CD4-positive, alpha-beta memory T cell (primary cell): ENCODE results near the gene MYOM1. TPM values are rescaled to one million over a fixed set of nuclear protein-coding genes. Genes with fewer than 3 reads are reported as not detected.

Source experiments
- CTCF ChIA-PET: fragments of 350-600 bp; sonication (Branson Sonifier 250); formaldehyde crosslinking; loops from one replicate; lab custom pipeline; 2021; ENCODE audit warnings: inconsistent platforms; ENCODE audit not compliant: partially characterized antibody; lab: Charles Lee
- POLR2A ChIA-PET: fragments of 350-600 bp; sonication (Branson Sonifier 250); formaldehyde crosslinking; loops from one replicate; lab custom pipeline; 2021; ENCODE audit not compliant: partially characterized antibody; lab: Charles Lee
- DNase-seq, 5 donors: peaks; one replicate each; pipeline versions ENCODE4 v3.0.0 to v3.0.0-alpha.2; 2020 to 2022; ENCODE audit warnings: mixed read lengths in 1 of 5
- H3K27ac ChIP-seq: one replicate; pipeline ENCODE4 v1.7.0; 2013; ENCODE audit warnings: low read depth, low read length
- H3K27me3 ChIP-seq: 2 replicates; pipeline ENCODE4 v1.7.0; 2013; ENCODE audit warnings: mild to moderate bottlenecking, low read length, moderate library complexity; ENCODE audit not compliant: insufficient read depth
- H3K36me3 ChIP-seq: 2 replicates; pipeline ENCODE4 v1.7.0; 2013; ENCODE audit warnings: mild to moderate bottlenecking, low read length, moderate library complexity; ENCODE audit not compliant: insufficient read depth
- H3K4me1 ChIP-seq: 2 replicates; pipeline ENCODE4 v1.7.0; 2013; ENCODE audit warnings: mild to moderate bottlenecking, low read length, moderate library complexity; ENCODE audit not compliant: insufficient read depth
- H3K4me3 ChIP-seq, 2 donors: one replicate each; pipeline ENCODE4 v1.7.0; 2013; ENCODE audit warnings: low read length in 2 of 2, mild to moderate bottlenecking in 1 of 2
- H3K9me3 ChIP-seq, 2 donors: one replicate each; pipeline ENCODE4 v1.7.0; 2013; ENCODE audit warnings: low read length in 2 of 2, control low read depth in 1 of 2; ENCODE audit not compliant: control insufficient read depth in 1 of 2
- H3K27ac Mint-ChIP-seq, 7 donors: one replicate each; pipeline ENCODE4 v1.8.0; 2020 to 2021; ENCODE audit warnings: mixed read lengths in 7 of 7, mild to moderate bottlenecking in 6 of 7, inconsistent platforms in 3 of 7, moderate library complexity in 3 of 7
- H3K27me3 Mint-ChIP-seq, 2 donors: one replicate each; pipeline ENCODE4 v1.8.0; 2020 to 2021; ENCODE audit warnings: mixed read lengths in 2 of 2
- H3K36me3 Mint-ChIP-seq, 2 donors: one replicate each; pipeline ENCODE4 v1.8.0; 2020 to 2021; ENCODE audit warnings: mixed read lengths in 2 of 2, inconsistent platforms in 1 of 2, mild to moderate bottlenecking in 1 of 2
- H3K4me1 Mint-ChIP-seq, 4 donors: one replicate each; pipeline ENCODE4 v1.8.0; 2020 to 2021; ENCODE audit warnings: mixed read lengths in 4 of 4, mild to moderate bottlenecking in 1 of 4
- H3K4me3 Mint-ChIP-seq, 8 donors: one replicate each; pipeline ENCODE4 v1.8.0; 2020 to 2021; ENCODE audit warnings: mixed read lengths in 8 of 8, mild to moderate bottlenecking in 7 of 8, moderate library complexity in 6 of 8, inconsistent platforms in 3 of 8
- H3K9me3 Mint-ChIP-seq, 8 donors: one replicate each; pipeline ENCODE4 v1.8.0; 2020 to 2021; ENCODE audit warnings: mixed read lengths in 8 of 8, mild to moderate bottlenecking in 5 of 8, inconsistent platforms in 3 of 8, moderate library complexity in 1 of 8
- intact Hi-C: fragments of 100-400 bp; cut with micrococcal nuclease; formaldehyde crosslinking; loops from one replicate; pipeline ENCODE4 v1.15.1; 2023
- polyA plus RNA-seq, 2 donors: library from polyadenylated mRNA; unstranded; fragments of 300-500 nt; fragmentation: Illumina TruSeq; gene quantifications; one replicate each; pipeline ENCODE4 v1.2.3, GENCODE V29; 2021
- total RNA-seq, 2 experiments: library from RNA; stranded (reverse); gene quantifications; one replicate each; pipeline ENCODE4 v1.2.3, GENCODE V29; 2021

Gene MYOM1
- total and polyA plus RNA-seq, 4 experiments from 2014 or later = 0.09 to 4.2 (median 1.8) TPM

DNA sequence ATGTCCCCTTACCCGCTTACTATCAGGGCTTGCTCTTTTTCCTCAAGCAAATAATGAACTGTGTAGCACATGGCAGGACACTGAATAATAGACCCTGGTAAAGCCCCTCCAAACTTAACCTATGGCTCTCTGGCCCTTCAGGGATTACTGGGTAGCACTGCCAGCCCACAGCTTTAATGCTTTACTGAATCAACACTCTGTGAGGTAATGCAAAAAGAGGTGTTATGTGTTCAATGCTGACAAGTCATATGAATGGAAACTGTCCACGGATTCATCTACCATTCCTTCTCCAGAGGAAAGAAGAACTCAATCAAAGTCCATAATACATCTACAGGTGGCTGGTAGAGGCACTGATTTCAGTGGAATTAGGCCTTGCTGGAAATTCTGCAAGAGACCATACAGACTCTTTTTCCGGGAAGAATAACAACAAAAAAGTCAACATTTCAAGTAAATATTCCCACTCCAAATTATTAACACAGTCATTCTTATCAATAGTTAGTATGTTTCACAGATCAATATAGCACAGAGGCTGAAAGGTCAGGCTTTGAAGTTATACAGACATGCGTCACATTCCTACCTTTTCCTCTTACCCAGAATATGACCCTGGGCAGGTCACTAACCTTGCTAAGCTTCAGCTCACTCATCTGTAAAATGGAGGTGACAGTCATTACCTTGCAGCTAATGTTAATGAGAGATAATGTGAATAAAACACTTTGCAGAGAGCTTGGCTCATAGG lies 13.8 kb upstream of the MYOM1 start:
- Mint-ChIP-seq H3K4me3 (no peak overlapping the region), H3K4me1 (peaks cover 0 to under 1% (median under 1%) of the 10 kb centered on the region in 4 donors), H3K27me3 (no peaks in the 10 kb centered on the region), H3K9me3 (no peaks in the 10 kb centered on the region), H3K27ac (no peak overlapping the region), H3K36me3 (peaks cover 0 to 8% of the 10 kb centered on the region in 2 donors)
- intact Hi-C loops = no loop called here
- Histone ChIP-seq H3K27ac (no peak overlapping the region), H3K4me3 (no peak overlapping the region), H3K27me3 (no peaks in the 10 kb centered on the region), H3K36me3 (no peaks in the 10 kb centered on the region), H3K4me1 (no peaks in the 10 kb centered on the region), H3K9me3 (no peaks in the 10 kb centered on the region)
- no peak for DNase-seq
- ChIA-PET CTCF (no interaction called here), POLR2A (no interaction called here)

DNA sequence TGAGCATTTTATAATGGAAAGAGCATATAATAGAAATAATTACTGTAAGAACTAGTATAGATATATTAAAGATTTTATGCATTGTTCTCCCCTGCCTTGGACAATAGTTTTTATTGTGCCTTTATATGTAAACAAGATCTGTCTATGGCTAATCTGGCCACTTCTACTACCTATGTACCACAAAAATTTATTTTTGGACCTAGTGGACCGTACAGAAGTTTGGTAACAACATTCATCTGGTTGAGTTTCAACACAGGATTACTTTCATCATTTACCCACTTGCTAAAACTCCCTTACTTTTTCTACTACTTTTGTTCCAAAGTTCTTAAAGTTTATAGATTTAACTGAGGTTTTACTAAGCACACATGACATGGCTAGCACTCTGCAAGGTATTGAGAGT lies 13.2 kb upstream of the MYOM1 start:
- ChIA-PET POLR2A (no interaction called here), CTCF (no interaction called here)
- H3K9me3 ChIP-seq = no peaks in the 10 kb centered on the region
- no peak overlapping the region for H3K27ac ChIP-seq
- no peaks in the 10 kb centered on the region for H3K4me1 ChIP-seq
- H3K4me3 Mint-ChIP-seq = no peak overlapping the region
- no peaks in the 10 kb centered on the region for H3K4me1 Mint-ChIP-seq
- no peak for DNase-seq
- no peaks in the 10 kb centered on the region for H3K36me3 ChIP-seq
- no peak overlapping the region for H3K4me3 ChIP-seq
- H3K27me3 Mint-ChIP-seq = no peaks in the 10 kb centered on the region
- H3K36me3 Mint-ChIP-seq = peaks cover 0 to 8% of the 10 kb centered on the region in 2 donors
- no peak overlapping the region for H3K27ac Mint-ChIP-seq
- H3K9me3 Mint-ChIP-seq = no peaks in the 10 kb centered on the region
- intact Hi-C loops = no loop called here
- no peaks in the 10 kb centered on the region for H3K27me3 ChIP-seq

DNA sequence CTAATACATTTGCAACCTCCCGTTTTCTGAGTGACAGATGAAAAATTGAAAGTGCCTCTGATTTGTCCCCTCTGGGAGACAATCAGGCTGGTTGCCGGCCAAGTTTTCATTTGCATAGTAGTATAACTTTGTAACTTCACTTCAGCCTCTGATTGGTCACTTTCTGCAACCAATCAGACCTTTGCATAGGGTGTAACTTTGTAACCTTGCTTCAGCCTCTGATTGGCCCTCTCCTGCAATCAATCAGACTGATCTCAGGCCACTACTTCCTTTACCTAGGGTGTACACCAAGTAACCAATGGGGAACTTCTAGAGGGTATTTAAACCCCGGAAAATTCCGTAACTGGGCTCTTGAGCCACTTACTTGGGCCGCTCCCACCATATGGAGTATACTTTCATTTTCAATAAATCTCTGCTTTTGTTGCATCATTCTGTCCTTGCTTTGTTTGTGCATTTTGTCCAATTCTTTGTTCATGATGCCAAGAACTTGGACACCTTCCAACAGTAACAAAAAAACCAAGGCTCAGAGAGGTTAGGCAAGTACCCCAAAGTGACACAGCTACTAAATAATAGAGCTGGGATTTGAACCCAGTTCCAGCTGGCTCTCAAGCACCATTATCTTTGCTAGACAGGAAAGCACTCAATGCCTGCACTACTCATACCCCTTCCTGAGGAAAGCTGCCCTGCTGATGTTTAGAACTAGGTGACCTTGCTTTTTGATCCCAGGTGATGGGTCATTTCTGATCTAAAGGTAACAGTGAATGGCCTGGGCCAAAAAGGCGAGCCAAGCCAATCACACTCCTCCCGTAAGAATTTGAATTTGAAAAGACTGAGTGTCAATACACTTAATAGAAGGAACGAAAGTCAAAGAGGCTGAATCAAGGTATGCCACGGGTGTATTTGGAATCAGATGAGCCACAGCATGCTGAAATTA lies 10.9 kb upstream of the MYOM1 start:
- H3K9me3 Mint-ChIP-seq = no peaks in the 10 kb centered on the region
- peaks cover 0 to 1% (median 0%) of the 10 kb centered on the region in 4 donors for H3K4me1 Mint-ChIP-seq
- no peaks in the 10 kb centered on the region for H3K27me3 ChIP-seq
- no peak overlapping the region for H3K4me3 ChIP-seq
- no peak overlapping the region for H3K27ac ChIP-seq
- peak overlapping the region in 1 of 7 donors; percentile 35 for H3K27ac Mint-ChIP-seq
- peaks cover 0 to 8% of the 10 kb centered on the region in 2 donors for H3K36me3 Mint-ChIP-seq
- no peaks in the 10 kb centered on the region for H3K9me3 ChIP-seq
- no peaks in the 10 kb centered on the region for H3K4me1 ChIP-seq
- DNase-seq = no peak
- CTCF ChIA-PET = interaction anchor here (0.7 kb wide), 1 partner anchor 134 kb away, joined by 3 read pairs; no protein-coding TSS in a partner anchor
- POLR2A ChIA-PET = no interaction called here
- intact Hi-C loops = no loop called here
- H3K36me3 ChIP-seq = no peaks in the 10 kb centered on the region
- peak overlapping the region in 1 of 8 donors; percentile 5 for H3K4me3 Mint-ChIP-seq
- no peaks in the 10 kb centered on the region for H3K27me3 Mint-ChIP-seq

DNA sequence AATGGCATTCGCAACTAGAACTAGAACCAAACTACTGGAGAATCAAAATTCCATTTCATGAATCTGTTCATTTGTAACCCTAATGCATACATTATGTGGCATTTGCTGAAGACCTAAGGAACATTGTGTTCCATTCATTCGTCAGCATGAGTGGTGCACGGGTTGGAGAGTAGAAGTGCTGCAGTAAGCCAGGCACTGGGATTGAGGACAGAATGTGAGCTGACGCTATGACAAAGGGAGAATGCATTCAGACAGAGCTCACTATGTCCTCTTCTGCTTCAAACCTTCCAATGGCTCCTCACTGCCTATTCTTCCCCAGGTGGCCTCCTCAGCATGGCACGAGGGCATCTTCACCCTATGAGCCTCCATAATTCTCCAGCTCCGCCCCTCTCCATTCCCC lies 6.3 kb upstream of the MYOM1 start:
- Mint-ChIP-seq H3K27me3 (no peaks in the 10 kb centered on the region), H3K9me3 (no peaks in the 10 kb centered on the region), H3K36me3 (peaks cover 0 to 6% of the 10 kb centered on the region in 2 donors), H3K4me3 (no peak overlapping the region), H3K4me1 (peaks cover 0 to 3% (median under 1%) of the 10 kb centered on the region in 4 donors), H3K27ac (no peak overlapping the region)
- intact Hi-C loops = no loop called here
- no peaks in the 10 kb centered on the region for H3K4me1 ChIP-seq
- H3K4me3 ChIP-seq = no peak overlapping the region
- CTCF ChIA-PET = no interaction called here
- DNase-seq = no peak
- H3K9me3 ChIP-seq = no peaks in the 10 kb centered on the region
- H3K27me3 ChIP-seq = no peaks in the 10 kb centered on the region
- POLR2A ChIA-PET = no interaction called here
- H3K27ac ChIP-seq = no peak overlapping the region
- H3K36me3 ChIP-seq = no peaks in the 10 kb centered on the region

DNA sequence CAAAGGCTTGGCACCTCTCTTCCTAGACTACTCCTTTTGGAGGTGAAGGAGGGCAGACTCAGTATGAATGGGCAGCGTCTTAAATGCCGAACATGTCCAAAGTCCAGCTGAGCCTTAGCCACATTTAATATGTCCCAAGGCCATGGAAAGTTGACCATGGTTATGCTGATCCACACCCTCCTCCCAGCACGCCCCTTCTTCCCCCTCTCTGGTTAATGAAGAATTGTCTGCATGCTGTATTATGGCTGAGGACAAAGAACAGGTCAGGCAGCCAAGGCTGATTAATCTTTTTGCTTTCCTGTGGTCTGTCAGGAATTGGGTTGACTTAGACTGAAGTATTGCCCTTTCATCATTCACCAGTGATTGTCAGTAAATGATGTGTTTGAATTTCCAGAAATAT lies 5.8 kb upstream of the MYOM1 start:
- no peaks in the 10 kb centered on the region for H3K4me1 ChIP-seq
- intact Hi-C loops = no loop called here
- Mint-ChIP-seq H3K9me3 (no peaks in the 10 kb centered on the region), H3K4me1 (peaks cover 0 to 3% (median under 1%) of the 10 kb centered on the region in 4 donors), H3K27me3 (no peaks in the 10 kb centered on the region), H3K27ac (no peak overlapping the region), H3K4me3 (no peak overlapping the region), H3K36me3 (peaks cover 0 to 1% of the 10 kb centered on the region in 2 donors)
- no peaks in the 10 kb centered on the region for H3K36me3 ChIP-seq
- no peaks in the 10 kb centered on the region for H3K27me3 ChIP-seq
- no peak overlapping the region for H3K4me3 ChIP-seq
- DNase-seq = no peak
- POLR2A ChIA-PET = no interaction called here
- CTCF ChIA-PET = no interaction called here
- no peak overlapping the region for H3K27ac ChIP-seq
- H3K9me3 ChIP-seq = no peaks in the 10 kb centered on the region

DNA sequence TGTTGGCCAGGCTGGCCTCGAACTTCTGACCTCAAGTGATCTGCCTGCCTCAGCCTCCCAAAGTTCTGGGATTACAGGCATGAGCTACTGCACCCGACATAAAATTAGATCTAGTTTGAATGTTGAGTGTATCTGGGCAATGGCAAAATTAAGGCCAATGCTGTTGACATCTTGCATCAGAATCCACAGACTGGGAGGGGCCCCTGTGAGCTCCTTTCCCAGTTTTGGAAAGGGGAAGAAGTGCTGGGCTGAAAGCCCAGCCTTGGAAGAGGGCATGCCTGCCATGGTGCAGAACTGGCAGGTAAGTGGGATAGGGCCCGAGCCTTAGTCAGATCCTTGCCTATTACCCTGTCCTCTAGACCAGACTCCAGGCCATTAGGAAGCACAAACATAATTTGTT lies 4.5 kb upstream of the MYOM1 start:
- Histone ChIP-seq H3K9me3 (no peaks in the 10 kb centered on the region), H3K4me3 (no peak overlapping the region), H3K36me3 (no peaks in the 10 kb centered on the region), H3K27me3 (no peaks in the 10 kb centered on the region), H3K27ac (no peak overlapping the region), H3K4me1 (no peaks in the 10 kb centered on the region)
- ChIA-PET CTCF (interaction anchor here (0.7 kb wide), 1 partner anchor 580 kb away, joined by 4 read pairs; no protein-coding TSS in a partner anchor), POLR2A (no interaction called here)
- no peaks in the 10 kb centered on the region for H3K9me3 Mint-ChIP-seq
- H3K36me3 Mint-ChIP-seq = no peaks in the 10 kb centered on the region
- H3K4me3 Mint-ChIP-seq = no peak overlapping the region
- no peak overlapping the region for H3K27ac Mint-ChIP-seq
- DNase-seq = no peak
- intact Hi-C loops = no loop called here
- H3K4me1 Mint-ChIP-seq = peaks cover 0 to 7% (median under 1%) of the 10 kb centered on the region in 4 donors
- H3K27me3 Mint-ChIP-seq = no peaks in the 10 kb centered on the region

DNA sequence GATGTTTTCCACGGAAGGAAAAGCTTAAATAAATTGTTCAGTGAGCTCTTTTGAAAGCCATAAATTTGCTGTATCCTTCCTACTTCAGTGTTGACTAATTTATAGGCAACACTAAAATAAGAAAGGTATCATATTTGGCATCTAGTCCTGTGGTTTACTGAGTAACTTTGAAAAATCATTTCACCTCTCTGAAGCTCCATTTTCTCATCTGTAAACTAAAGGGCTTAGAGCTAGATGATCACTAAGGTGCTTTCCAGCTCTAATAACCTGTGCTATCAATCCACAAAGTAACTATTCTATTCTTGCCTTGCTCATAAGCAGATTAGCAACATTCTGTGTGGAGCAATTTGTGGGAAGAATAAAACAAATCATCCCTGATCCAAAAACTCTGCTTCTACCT lies 3.6 kb upstream of the MYOM1 start:
- Mint-ChIP-seq H3K9me3 (no peaks in the 10 kb centered on the region), H3K4me3 (no peak overlapping the region), H3K4me1 (peaks cover 0 to 7% (median under 1%) of the 10 kb centered on the region in 4 donors), H3K36me3 (no peaks in the 10 kb centered on the region), H3K27me3 (no peaks in the 10 kb centered on the region), H3K27ac (peak overlapping the region in 1 of 7 donors; percentile 53)
- H3K9me3 ChIP-seq = no peaks in the 10 kb centered on the region
- intact Hi-C loops = no loop called here
- no peaks in the 10 kb centered on the region for H3K36me3 ChIP-seq
- CTCF ChIA-PET = no interaction called here
- no peaks in the 10 kb centered on the region for H3K27me3 ChIP-seq
- no peak overlapping the region for H3K4me3 ChIP-seq
- no peak overlapping the region for H3K27ac ChIP-seq
- H3K4me1 ChIP-seq = no peaks in the 10 kb centered on the region
- POLR2A ChIA-PET = no interaction called here
- no peak for DNase-seq
